H9 (cell line): ENCODE data around the gene NHS. TPM values are rescaled to one million over a fixed set of nuclear protein-coding genes. Genes with fewer than 3 reads are reported as not detected.

Experiments
- DNase-seq: peaks from one replicate; pipeline ENCODE4 v3.0.0-alpha.2; 2017
- H2AFZ ChIP-seq: one replicate; pipeline ENCODE4 v1.6.1; 2013; ENCODE audit warnings: mild to moderate bottlenecking, low read length, control low read depth, moderate library complexity
- H2AK5ac ChIP-seq: 2 replicates; pipeline ENCODE4 v1.6.1; 2013; ENCODE audit warnings: low read length, control low read depth, mixed read lengths; ENCODE audit not compliant: insufficient read length
- H2BK120ac ChIP-seq: one replicate; pipeline ENCODE4 v1.6.1; 2013; ENCODE audit warnings: low read depth, mild to moderate bottlenecking, low read length, control low read depth, inconsistent platforms; ENCODE audit not compliant: poor library complexity, severe bottlenecking
- H2BK12ac ChIP-seq: 2 replicates; pipeline ENCODE4 v1.6.1; 2013; ENCODE audit warnings: low read length, control low read depth, mixed read lengths, low read depth; ENCODE audit not compliant: insufficient read length
- H2BK15ac ChIP-seq: 2 replicates; pipeline ENCODE4 v1.6.1; 2013; ENCODE audit warnings: low read depth, low read length, control low read depth
- H2BK20ac ChIP-seq: one replicate; pipeline ENCODE4 v1.6.1; 2013; ENCODE audit warnings: low read depth, mild to moderate bottlenecking, low read length, control low read depth, inconsistent platforms; ENCODE audit not compliant: poor library complexity, severe bottlenecking
- H2BK5ac ChIP-seq: 2 replicates; pipeline ENCODE4 v1.6.1; 2013; ENCODE audit warnings: low read length, control low read depth, mixed read lengths; ENCODE audit not compliant: insufficient read length
- H3K14ac ChIP-seq: 2 replicates; pipeline ENCODE4 v1.6.1; 2013; ENCODE audit warnings: low read length, control low read depth; ENCODE audit not compliant: insufficient read depth
- H3K18ac ChIP-seq: 2 replicates; pipeline ENCODE4 v1.6.1; 2013; ENCODE audit warnings: low read depth, mild to moderate bottlenecking, mixed read lengths, low read length, control low read depth; ENCODE audit not compliant: insufficient read length
- H3K23ac ChIP-seq: 2 replicates; pipeline ENCODE4 v1.6.1; 2013; ENCODE audit warnings: low read length, control low read depth, mixed read lengths, low read depth; ENCODE audit not compliant: insufficient read length
- H3K23me2 ChIP-seq: 2 replicates; pipeline ENCODE4 v1.6.1; 2013; ENCODE audit warnings: low read depth, mild to moderate bottlenecking, mixed read lengths, low read length, control low read depth; ENCODE audit not compliant: insufficient read length, poor library complexity, severe bottlenecking
- H3K27ac ChIP-seq: 2 replicates; pipeline ENCODE4 v1.5.1; 2013; ENCODE audit warnings: low read length, control low read depth, mixed read lengths, low read depth; ENCODE audit not compliant: insufficient read length
- H3K27me3 ChIP-seq: 2 replicates; pipeline ENCODE4 v1.6.1; 2013; ENCODE audit warnings: low read length, control low read depth, inconsistent platforms; ENCODE audit not compliant: insufficient read depth
- H3K4ac ChIP-seq: 2 replicates; pipeline ENCODE4 v1.6.1; 2013; ENCODE audit warnings: low read depth, mild to moderate bottlenecking, control low read depth, inconsistent platforms, low read length, moderate library complexity
- H3K4me1 ChIP-seq: 2 replicates; pipeline ENCODE4 v1.6.1; 2013; ENCODE audit warnings: low read length, control low read depth, inconsistent platforms; ENCODE audit not compliant: insufficient read depth
- H3K4me2 ChIP-seq: 2 replicates; pipeline ENCODE4 v1.6.1; 2013; ENCODE audit warnings: low read length, control low read depth, mixed read lengths; ENCODE audit not compliant: insufficient read length, insufficient read depth
- H3K56ac ChIP-seq: 2 replicates; pipeline ENCODE4 v1.6.1; 2013; ENCODE audit warnings: low read depth, mild to moderate bottlenecking, mixed read lengths, low read length, control low read depth; ENCODE audit not compliant: insufficient read length
- H3K79me1 ChIP-seq: 2 replicates; pipeline ENCODE4 v1.6.1; 2013; ENCODE audit warnings: low read depth, mild to moderate bottlenecking, moderate library complexity, low read length, control low read depth, inconsistent platforms; ENCODE audit not compliant: insufficient read depth, poor library complexity, severe bottlenecking
- H3K79me2 ChIP-seq: 2 replicates; pipeline ENCODE4 v1.6.1; 2013; ENCODE audit warnings: low read length, control low read depth, inconsistent platforms; ENCODE audit not compliant: insufficient read depth
- H3K9ac ChIP-seq: 2 replicates; pipeline ENCODE4 v1.6.1; 2013; ENCODE audit warnings: low read length, control low read depth, mixed read lengths; ENCODE audit not compliant: insufficient read length; ENCODE audit errors: extremely low read depth
- H3K9me3 ChIP-seq: one replicate; pipeline ENCODE4 v1.6.1; 2013; ENCODE audit warnings: low read depth, low read length, inconsistent platforms; ENCODE audit not compliant: control insufficient read depth
- H3T11ph ChIP-seq: one replicate; pipeline ENCODE4 v1.6.1; 2013; ENCODE audit warnings: mild to moderate bottlenecking, low read length, control low read depth, inconsistent platforms
- H4K20me1 ChIP-seq: one replicate; pipeline ENCODE4 v1.6.1; 2013; ENCODE audit not compliant: control insufficient read depth, insufficient read length, insufficient read depth
- H4K5ac ChIP-seq: 2 replicates; pipeline ENCODE4 v1.6.1; 2013; ENCODE audit warnings: low read depth, mild to moderate bottlenecking, mixed read lengths, low read length, control low read depth; ENCODE audit not compliant: insufficient read length
- H4K8ac ChIP-seq: replicated peaks from 2 replicates; pipeline ENCODE4 v1.6.1; 2013; ENCODE audit warnings: low read length, control low read depth, mixed read lengths, low read depth; ENCODE audit not compliant: insufficient read length
- H4K91ac ChIP-seq: 2 replicates; pipeline ENCODE4 v1.6.1; 2013; ENCODE audit warnings: low read depth, mild to moderate bottlenecking, moderate library complexity, mixed read lengths, low read length, control low read depth; ENCODE audit not compliant: insufficient read length
- H3K27ac Mint-ChIP-seq, 3 experiments: 2 replicates in 2 of 3; 3 replicates in 1 of 3; pipeline ENCODE4 v1.8.0; 2020 to 2021; ENCODE audit warnings: mixed read lengths in 3 of 3, mild to moderate bottlenecking in 1 of 3, moderate library complexity in 1 of 3
- H3K27me3 Mint-ChIP-seq: 2 replicates; pipeline ENCODE4 v1.8.0; 2021; ENCODE audit warnings: low read depth, mild to moderate bottlenecking, moderate library complexity, mixed read lengths
- H3K36me3 Mint-ChIP-seq, 3 experiments: 2 replicates in 2 of 3; 3 replicates in 1 of 3; pipeline ENCODE4 v1.8.0; 2020 to 2021; ENCODE audit warnings: low read depth in 3 of 3, mixed read lengths in 3 of 3; ENCODE audit not compliant: insufficient read depth in 1 of 3
- H3K4me1 Mint-ChIP-seq, 2 experiments: 2 replicates each; pipeline ENCODE4 v1.8.0; 2020; ENCODE audit warnings: mixed read lengths in 2 of 2
- H3K4me3 Mint-ChIP-seq, 2 experiments: 2 replicates in 1 of 2; 3 replicates in 1 of 2; pipeline ENCODE4 v1.8.0; 2020 to 2021; ENCODE audit warnings: mild to moderate bottlenecking in 2 of 2, mixed read lengths in 2 of 2, moderate library complexity in 1 of 2
- H3K9me3 Mint-ChIP-seq, 2 experiments: 2 replicates in 1 of 2; 3 replicates in 1 of 2; pipeline ENCODE4 v1.8.0; 2020; ENCODE audit warnings: mild to moderate bottlenecking in 2 of 2, mixed read lengths in 2 of 2, moderate library complexity in 1 of 2
- WGBS: extraction: QIAGEN DNeasy Blood & Tissue Kit; methylation state at CpG from one replicate; pipeline ENCODE4 v1.1.7; 2013; ENCODE audit warnings: missing lambda C conversion rate, low lambda C conversion rate, mixed read lengths; ENCODE audit not compliant: insufficient read length; ENCODE audit errors: extremely low coverage; 5-methylcytosine and 5-hydroxymethylcytosine counted together
- total RNA-seq: library from RNA; stranded (reverse); gene quantifications from 2 replicates; pipeline ENCODE4 v1.2.1, GENCODE V29; 2021
- TF ChIP-seq, protein P1 (sequence below): fragments of 200-600 bp; sonication (generic); conservative IDR thresholded peaks from 3 replicates; pipeline ENCODE4 v1.8.0; 2021; ENCODE audit warnings: antibody characterized with exemption, mild to moderate bottlenecking

Gene NHS
- total RNA-seq, 1 experiment from 2014 or later = 8.7 TPM

- DNase-seq = peak; percentile 28
- TF ChIP-seq, protein P1, sequence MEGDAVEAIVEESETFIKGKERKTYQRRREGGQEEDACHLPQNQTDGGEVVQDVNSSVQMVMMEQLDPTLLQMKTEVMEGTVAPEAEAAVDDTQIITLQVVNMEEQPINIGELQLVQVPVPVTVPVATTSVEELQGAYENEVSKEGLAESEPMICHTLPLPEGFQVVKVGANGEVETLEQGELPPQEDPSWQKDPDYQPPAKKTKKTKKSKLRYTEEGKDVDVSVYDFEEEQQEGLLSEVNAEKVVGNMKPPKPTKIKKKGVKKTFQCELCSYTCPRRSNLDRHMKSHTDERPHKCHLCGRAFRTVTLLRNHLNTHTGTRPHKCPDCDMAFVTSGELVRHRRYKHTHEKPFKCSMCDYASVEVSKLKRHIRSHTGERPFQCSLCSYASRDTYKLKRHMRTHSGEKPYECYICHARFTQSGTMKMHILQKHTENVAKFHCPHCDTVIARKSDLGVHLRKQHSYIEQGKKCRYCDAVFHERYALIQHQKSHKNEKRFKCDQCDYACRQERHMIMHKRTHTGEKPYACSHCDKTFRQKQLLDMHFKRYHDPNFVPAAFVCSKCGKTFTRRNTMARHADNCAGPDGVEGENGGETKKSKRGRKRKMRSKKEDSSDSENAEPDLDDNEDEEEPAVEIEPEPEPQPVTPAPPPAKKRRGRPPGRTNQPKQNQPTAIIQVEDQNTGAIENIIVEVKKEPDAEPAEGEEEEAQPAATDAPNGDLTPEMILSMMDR = no peak
- H3K79me2 ChIP-seq = no peaks in the 10 kb centered on the region
- no peak overlapping the region for H2BK120ac ChIP-seq
- H3T11ph ChIP-seq = no peak overlapping the region
- no peak overlapping the region for H2BK15ac ChIP-seq
- H3K23me2 ChIP-seq = no peaks in the 10 kb centered on the region
- no peak overlapping the region for H3K4me3 Mint-ChIP-seq
- no peak overlapping the region for H2BK20ac ChIP-seq
- no peak overlapping the region for H2AFZ ChIP-seq
- H3K27ac ChIP-seq = no peak overlapping the region
- H3K27ac Mint-ChIP-seq = peak overlapping the region in 2 of 3 experiments; percentile 5 to 19; a peak in 2 of 7 replicates
- H3K4me2 ChIP-seq = no peak overlapping the region
- no peaks in the 10 kb centered on the region for H4K20me1 ChIP-seq
- no peak overlapping the region for H4K5ac ChIP-seq
- H2AK5ac ChIP-seq = no peak overlapping the region
- WGBS = no CpG with 5 or more reads among the region's 5 CpGs
- H3K9me3 ChIP-seq = no peaks in the 10 kb centered on the region
- H3K14ac ChIP-seq = no peak overlapping the region
- H3K27me3 ChIP-seq = no peaks in the 10 kb centered on the region
- no peak overlapping the region for H3K23ac ChIP-seq
- no peak overlapping the region for H3K9ac ChIP-seq
- no peaks in the 10 kb centered on the region for H3K27me3 Mint-ChIP-seq
- H3K4me1 Mint-ChIP-seq = peaks cover 27 to 32% of the 10 kb centered on the region in 2 experiments
- no peak overlapping the region for H2BK12ac ChIP-seq
- H3K9me3 Mint-ChIP-seq = no peaks in the 10 kb centered on the region
- H3K36me3 Mint-ChIP-seq = no peaks in the 10 kb centered on the region
- no peak overlapping the region for H3K18ac ChIP-seq
- H3K4me1 ChIP-seq = no peaks in the 10 kb centered on the region
- no peak overlapping the region for H3K4ac ChIP-seq
- H3K79me1 ChIP-seq = no peaks in the 10 kb centered on the region
- H3K56ac ChIP-seq = no peak overlapping the region
- H2BK5ac ChIP-seq = no peak overlapping the region
- H4K91ac ChIP-seq = no peak overlapping the region
- H4K8ac ChIP-seq = no peak overlapping the region
Measured at GRCh38 chrX:17499512-17499911, 124.5 kb downstream of the NHS start.
